GM12872 (cell line): ENCODE results near the gene KRT6A.

ENCODE experiments used
- TF ChIP-seq, protein P1 (sequence below): IDR thresholded peaks from 3 replicates; pipeline ENCODE4 v1.5.1; 2011; ENCODE audit warnings: low read depth, mild to moderate bottlenecking, low read length, moderate library complexity; ENCODE audit not compliant: insufficient read depth

The KRT6A gene

GRCh38 chr12:52461693-52462092, 31.4 kb downstream of the KRT6A start:
- TF ChIP-seq, protein P1, sequence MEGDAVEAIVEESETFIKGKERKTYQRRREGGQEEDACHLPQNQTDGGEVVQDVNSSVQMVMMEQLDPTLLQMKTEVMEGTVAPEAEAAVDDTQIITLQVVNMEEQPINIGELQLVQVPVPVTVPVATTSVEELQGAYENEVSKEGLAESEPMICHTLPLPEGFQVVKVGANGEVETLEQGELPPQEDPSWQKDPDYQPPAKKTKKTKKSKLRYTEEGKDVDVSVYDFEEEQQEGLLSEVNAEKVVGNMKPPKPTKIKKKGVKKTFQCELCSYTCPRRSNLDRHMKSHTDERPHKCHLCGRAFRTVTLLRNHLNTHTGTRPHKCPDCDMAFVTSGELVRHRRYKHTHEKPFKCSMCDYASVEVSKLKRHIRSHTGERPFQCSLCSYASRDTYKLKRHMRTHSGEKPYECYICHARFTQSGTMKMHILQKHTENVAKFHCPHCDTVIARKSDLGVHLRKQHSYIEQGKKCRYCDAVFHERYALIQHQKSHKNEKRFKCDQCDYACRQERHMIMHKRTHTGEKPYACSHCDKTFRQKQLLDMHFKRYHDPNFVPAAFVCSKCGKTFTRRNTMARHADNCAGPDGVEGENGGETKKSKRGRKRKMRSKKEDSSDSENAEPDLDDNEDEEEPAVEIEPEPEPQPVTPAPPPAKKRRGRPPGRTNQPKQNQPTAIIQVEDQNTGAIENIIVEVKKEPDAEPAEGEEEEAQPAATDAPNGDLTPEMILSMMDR, result no peak

DNA sequence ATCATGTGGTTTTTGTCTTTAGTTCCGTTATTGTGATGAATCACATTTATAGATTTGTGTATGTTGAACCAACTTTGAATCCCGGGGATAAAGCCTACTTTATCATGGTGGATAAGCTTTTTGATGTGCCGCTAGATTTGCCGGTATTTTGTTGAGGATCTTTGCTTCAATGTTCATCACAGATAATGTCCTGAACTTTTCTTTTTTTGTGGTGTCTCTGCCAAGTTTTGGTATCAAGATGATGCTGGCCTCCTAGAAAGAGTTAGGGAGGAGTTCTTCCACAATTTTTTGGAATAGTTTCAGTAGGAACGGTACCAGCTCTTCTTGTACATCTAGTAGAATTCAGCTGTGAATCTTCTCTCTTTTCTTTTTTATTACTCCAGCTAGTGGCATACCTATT, 34.2 kb downstream of the KRT6A start:
- TF ChIP-seq, protein P1, result no peak

- TF ChIP-seq, protein P1, result no peak
Observed at GRCh38 chr12:52455821-52456220, 37.2 kb downstream of the KRT6A start.

GRCh38 chr12:52454411-52455201, 38.5 kb downstream of the KRT6A start:
- TF ChIP-seq, protein P1, result no peak

- TF ChIP-seq, protein P1, result no peak
Observed at GRCh38 chr12:52452101-52452500, 41.0 kb downstream of the KRT6A start, which contains the start of gene KRT6B. TSS of gene KRT6B (minus strand) at chr12:52452146. CDS start at chr12:52452078, 68 bp downstream.

- TF ChIP-seq, protein P1, result no peak
Observed at GRCh38 chr12:52448228-52448627, 44.8 kb downstream of the KRT6A start.

DNA sequence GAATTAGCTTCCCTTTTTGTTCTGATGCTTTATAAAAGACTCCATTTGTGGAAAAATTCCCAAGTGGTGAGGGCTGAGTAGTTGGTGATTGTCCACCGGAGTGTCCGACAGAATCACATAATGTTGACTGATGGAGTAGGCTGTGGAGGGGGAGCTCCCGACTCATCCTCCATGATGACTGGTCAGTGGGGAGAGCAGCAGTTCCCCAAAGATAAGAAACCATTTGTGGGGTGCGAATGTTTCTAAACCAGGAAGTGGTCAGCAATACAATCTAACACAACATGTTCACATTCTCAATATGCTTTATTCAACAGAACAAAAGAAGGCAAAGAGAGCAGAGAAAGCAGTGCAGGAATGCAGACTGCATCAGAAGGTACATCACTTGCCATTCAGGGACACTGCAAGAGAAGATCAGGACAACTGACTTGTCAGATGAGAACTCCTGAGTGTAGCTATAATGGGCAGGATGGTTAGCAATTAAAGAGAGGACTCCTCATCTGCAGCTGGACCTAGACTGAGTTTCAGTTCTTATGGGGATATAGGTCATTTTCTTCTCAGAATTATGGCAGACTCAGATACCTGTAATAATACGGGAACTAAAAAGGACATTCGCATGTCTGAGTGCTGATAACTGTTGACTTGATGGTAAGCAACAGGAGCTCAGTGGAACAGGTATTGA, 46.6 kb downstream of the KRT6A start:
- TF ChIP-seq, protein P1, result no peak
